Keratinocyte (primary cell): ENCODE measurements around the gene CLCN4.

Experiments used
- EZH2 ChIP-seq: IDR thresholded peaks from one replicate; pipeline ENCODE4 v1.6.1; 2012; ENCODE audit warnings: inconsistent platforms, mild to moderate bottlenecking, low read length, moderate library complexity
- TF ChIP-seq, protein P1 (sequence below), 3 experiments: IDR thresholded peaks in 1 of 3; conservative IDR thresholded peaks in 1 of 3; optimal IDR thresholded peaks in 1 of 3; 2 replicates in 2 of 3; 3 replicates in 1 of 3; pipeline versions ENCODE3 to v1.5.1; 2011; ENCODE audit warnings: low read length in 3 of 3, mild to moderate bottlenecking in 3 of 3, moderate library complexity in 2 of 3, control low read depth in 1 of 3, inconsistent platforms in 1 of 3; ENCODE audit not compliant: insufficient read depth in 2 of 3; ENCODE audit errors: extremely low read depth in 1 of 3

DNA sequence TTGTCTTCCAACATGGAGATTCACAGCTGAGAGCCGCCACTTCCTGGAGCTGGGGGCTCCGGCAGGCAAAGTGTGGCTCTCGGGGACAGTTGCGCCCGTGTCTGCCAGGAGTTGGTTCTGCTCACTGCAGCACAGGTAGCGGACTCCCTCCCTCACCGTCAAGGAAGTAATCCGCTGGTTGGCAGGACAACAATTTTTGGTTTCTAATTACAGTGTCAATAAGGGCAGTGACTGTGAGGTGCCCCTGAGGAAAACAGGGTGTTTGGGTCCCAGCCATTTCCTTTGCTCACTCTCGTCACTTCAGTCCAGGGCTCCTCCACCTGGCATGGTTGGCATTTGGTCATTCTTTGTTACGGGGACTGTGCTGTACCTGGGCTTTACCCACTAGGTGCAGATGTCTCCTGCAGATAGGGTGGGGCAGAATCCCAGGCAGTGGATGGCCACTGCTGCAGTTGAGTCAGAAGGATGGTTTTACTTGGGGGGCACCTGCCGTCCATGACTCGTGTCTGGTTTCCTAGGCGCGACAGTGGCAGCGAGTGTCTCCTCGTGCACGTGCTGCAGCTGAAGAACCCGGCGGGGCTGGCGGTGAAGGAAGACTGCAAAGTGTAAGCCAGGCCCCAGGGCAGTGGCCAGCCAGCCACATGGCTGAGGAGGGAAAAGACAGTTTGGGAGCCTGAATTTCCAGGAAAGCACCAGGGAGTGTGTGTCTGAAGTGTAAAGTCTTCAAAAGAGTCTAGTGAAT, 32.1 kb upstream of the CLCN4 start:
- TF ChIP-seq, protein P1, sequence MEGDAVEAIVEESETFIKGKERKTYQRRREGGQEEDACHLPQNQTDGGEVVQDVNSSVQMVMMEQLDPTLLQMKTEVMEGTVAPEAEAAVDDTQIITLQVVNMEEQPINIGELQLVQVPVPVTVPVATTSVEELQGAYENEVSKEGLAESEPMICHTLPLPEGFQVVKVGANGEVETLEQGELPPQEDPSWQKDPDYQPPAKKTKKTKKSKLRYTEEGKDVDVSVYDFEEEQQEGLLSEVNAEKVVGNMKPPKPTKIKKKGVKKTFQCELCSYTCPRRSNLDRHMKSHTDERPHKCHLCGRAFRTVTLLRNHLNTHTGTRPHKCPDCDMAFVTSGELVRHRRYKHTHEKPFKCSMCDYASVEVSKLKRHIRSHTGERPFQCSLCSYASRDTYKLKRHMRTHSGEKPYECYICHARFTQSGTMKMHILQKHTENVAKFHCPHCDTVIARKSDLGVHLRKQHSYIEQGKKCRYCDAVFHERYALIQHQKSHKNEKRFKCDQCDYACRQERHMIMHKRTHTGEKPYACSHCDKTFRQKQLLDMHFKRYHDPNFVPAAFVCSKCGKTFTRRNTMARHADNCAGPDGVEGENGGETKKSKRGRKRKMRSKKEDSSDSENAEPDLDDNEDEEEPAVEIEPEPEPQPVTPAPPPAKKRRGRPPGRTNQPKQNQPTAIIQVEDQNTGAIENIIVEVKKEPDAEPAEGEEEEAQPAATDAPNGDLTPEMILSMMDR (optimal IDR thresholded peaks at IDR 0.05 in 1 of 3, IDR thresholded peaks at IDR 0.05 in 1 of 3, conservative IDR thresholded peaks at IDR 0.05 in 1 of 3; ENCODE audit: extremely low read depth in 1 of 3, insufficient read depth in 2 of 3, low read length in 3 of 3), result no peak
- TF ChIP-seq EZH2, result no peak
